ENCODE results near the gene DIMT1.

Gene DIMT1

GRCh38 chr5:62403411-62404250 is at the start of gene DIMT1:
Gene DIMT1, minus strand, starts transcription at chr5:62403905. Its CDS starts 133 bp downstream, at chr5:62403772.
- peak; percentile 86 for TF ChIP-seq POLR2A (IDR thresholded peaks at IDR 0.05; ENCODE audit: low read depth, low read length)
- FAIRE-seq (peak; percentile 75), DNase-seq (ENCODE audit: insufficient read length, low spot score) (peak; percentile 71)

GRCh38 chr5:62450259-62450658 is 46.6 kb upstream of the DIMT1 start:
- DNase-seq (ENCODE audit: insufficient read length, low spot score): no peak
- FAIRE-seq: no peak
- no peak for TF ChIP-seq POLR2A (IDR thresholded peaks at IDR 0.05; ENCODE audit: low read depth, low read length)

- no peak for DNase-seq (ENCODE audit: insufficient read length, low spot score)
- FAIRE-seq: no peak
- TF ChIP-seq POLR2A (IDR thresholded peaks at IDR 0.05; ENCODE audit: low read depth, low read length): no peak
Measured at GRCh38 chr5:62448528-62448927, 44.8 kb upstream of the DIMT1 start.

DNA sequence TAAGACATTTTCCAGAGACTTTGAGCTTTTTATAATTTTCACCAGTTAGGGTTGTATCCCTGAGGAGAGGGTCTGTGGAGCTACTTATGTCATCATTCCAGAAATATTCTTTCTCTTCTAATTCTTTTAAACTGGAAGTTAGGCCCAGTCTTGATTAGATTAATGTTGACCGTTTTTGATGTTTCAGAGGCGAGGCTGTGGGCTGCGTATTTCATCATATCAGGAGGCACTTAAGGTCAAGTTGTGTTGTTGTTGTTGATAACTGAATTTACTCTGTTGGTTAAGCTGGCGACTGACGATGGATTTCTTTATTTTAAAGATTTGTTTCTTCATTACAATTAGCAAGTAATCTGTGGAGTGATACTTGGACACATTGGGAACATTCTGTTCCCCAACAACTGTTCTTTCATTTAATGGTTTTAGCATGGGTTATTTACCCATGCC is 28.9 kb upstream of the DIMT1 start:
- FAIRE-seq (no peak), DNase-seq (ENCODE audit: insufficient read length, low spot score) (no peak)
- TF ChIP-seq POLR2A (IDR thresholded peaks at IDR 0.05; ENCODE audit: low read depth, low read length): no peak

DNA sequence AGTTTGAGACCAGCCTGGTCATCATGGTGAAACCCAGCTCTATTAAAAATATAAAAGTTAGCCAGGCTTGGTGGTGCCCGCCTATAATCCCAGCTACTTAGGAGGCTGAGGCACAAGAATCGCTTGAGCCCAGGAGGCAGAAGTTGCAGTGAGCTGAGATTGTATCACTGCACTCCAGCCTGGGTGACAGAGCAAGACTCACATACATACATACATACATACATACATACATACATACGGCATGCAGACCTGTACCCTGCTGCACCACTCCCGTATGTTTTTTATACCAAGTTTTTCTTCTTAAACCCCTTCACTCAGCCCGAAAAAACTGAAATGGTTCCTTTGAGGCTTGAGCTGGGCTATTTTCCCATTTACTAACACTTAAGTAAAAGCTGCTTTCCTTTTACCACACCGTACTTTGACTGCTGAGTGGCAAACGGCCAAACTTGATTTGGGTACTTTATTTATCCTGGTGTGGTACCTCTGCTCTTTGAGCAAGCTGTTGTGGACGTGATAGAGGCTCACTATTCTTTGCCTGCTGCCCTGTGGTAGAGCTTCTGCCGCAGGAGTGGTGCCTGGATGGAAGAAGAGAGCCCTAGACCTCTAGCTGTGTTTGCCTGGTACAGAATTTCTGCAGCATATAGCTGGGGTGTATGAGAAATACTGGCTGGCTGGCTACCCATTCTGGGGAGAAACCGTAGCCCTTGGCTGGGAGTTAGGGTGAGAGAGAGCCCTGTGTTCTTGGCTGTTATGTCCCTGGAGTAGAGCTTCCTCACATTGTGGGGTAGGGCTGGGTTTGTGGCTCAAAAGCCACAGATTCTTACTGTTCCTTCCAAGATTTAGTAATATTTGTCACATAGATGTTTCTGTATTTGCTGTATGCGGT is 28.3 kb upstream of the DIMT1 start:
- no peak for FAIRE-seq
- TF ChIP-seq POLR2A (IDR thresholded peaks at IDR 0.05; ENCODE audit: low read depth, low read length): no peak
- no peak for DNase-seq (ENCODE audit: insufficient read length, low spot score)

DNA sequence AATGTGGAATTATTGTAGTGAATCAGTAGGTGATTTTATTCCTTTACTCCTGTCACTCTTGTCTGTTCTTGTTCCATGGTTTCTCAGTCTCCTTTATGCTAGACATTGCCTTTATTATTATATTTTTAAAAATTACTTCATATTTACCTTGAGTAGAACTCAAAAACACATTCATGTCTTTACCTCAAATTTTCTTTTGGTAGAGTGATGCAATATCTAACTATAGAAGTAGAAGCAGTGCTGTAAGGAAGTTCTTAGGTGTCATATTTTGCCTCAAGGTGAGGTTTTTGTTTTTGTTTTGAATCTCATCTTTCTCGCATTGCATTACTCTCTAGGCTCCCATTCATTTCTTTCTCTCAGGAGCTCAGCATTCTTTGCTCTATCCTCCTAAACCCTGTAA is 21.1 kb upstream of the DIMT1 start:
- no peak for FAIRE-seq
- TF ChIP-seq POLR2A (IDR thresholded peaks at IDR 0.05; ENCODE audit: low read depth, low read length): no peak
- no peak for DNase-seq (ENCODE audit: insufficient read length, low spot score)

DNA sequence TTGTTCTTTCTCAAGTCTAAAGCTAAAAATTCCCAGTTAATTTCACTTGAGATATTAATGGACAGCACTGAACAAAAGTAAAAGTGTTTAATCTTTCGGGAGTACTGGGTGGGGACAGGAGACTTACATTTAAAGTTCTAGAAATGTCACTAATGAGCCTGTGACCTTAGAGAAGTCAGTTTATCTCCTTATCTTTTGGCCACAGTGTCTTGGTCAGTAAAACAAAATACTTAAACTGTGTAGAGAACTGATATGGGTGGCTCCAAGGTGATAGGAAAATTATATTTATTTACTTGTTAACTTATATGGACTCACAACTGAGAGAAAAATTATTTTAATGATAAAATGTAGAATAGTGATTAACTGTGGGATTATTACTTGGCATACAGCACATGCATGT is 17.7 kb upstream of the DIMT1 start:
- FAIRE-seq (no peak), DNase-seq (ENCODE audit: insufficient read length, low spot score) (no peak)
- TF ChIP-seq POLR2A (IDR thresholded peaks at IDR 0.05; ENCODE audit: low read depth, low read length): no peak

- FAIRE-seq (no peak), DNase-seq (ENCODE audit: insufficient read length, low spot score) (no peak)
- TF ChIP-seq POLR2A (IDR thresholded peaks at IDR 0.05; ENCODE audit: low read depth, low read length): no peak
Measured at GRCh38 chr5:62419609-62420008, 15.9 kb upstream of the DIMT1 start.

- no peak for DNase-seq (ENCODE audit: insufficient read length, low spot score)
- peak; percentile 48 for FAIRE-seq
- TF ChIP-seq POLR2A (IDR thresholded peaks at IDR 0.05; ENCODE audit: low read depth, low read length): no peak
Measured at GRCh38 chr5:62418462-62419076, 14.9 kb upstream of the DIMT1 start.

GRCh38 chr5:62413711-62414110 is 10.0 kb upstream of the DIMT1 start:
- DNase-seq (ENCODE audit: insufficient read length, low spot score) (no peak), FAIRE-seq (no peak)
- no peak for TF ChIP-seq POLR2A (IDR thresholded peaks at IDR 0.05; ENCODE audit: low read depth, low read length)

DNA sequence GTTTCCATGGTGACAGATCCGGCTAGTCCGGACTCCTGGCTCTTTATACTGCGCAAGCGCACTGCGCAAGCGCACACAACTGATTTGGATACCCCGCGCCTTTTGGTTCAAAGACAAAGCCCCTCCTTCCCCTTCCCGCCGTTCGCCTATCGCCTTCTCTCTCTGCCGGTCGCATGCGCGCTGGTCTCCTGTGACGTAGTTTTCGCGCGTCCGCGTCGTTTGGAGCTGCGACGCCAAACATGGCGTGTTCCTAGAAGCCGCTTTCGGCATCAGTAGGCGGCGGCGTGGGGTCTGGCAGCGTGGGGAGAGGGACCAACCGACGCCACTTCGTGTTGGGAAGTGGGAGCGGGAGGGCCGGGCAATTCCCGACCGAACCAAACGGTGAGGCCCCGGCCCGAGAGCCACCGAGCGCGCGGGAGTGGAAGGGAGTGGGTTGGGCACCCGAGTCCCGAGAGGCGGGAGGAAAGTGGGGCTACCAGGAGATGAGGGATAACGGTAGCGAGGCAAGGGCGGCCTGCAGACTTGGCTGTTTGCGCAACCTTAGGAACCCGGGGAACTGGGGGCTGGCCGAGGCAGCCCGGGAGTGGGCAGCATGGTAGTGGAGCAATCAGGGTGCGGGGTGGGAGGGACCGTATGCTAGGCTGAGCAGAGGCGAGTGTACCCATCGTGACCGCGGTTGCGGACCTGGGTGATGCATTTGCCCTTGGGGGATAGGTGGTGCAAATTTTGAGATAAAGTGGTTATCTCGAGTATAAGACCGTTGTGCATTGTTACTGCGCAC is 9.0 kb upstream of the DIMT1 start, which contains the start of gene IPO11:
IPO11 (plus strand) TSS at position 215 of the 781 bp plus-strand sequence. CDS start 24,517 bp downstream, outside the sequence.
- FAIRE-seq: peak; percentile 96
- peak; percentile 73 for TF ChIP-seq POLR2A (IDR thresholded peaks at IDR 0.05; ENCODE audit: low read depth, low read length)
- peak; percentile 86 for DNase-seq (ENCODE audit: insufficient read length, low spot score)

GRCh38 chr5:62395210-62395950 is 8.3 kb downstream of the DIMT1 start:
- FAIRE-seq (no peak), DNase-seq (ENCODE audit: insufficient read length, low spot score) (no peak)
- TF ChIP-seq POLR2A (IDR thresholded peaks at IDR 0.05; ENCODE audit: low read depth, low read length): no peak
